B cell (primary cell): ENCODE results near the gene MSI1. TPM values are rescaled to one million over a fixed set of nuclear protein-coding genes. Genes with fewer than 3 reads are reported as not detected.

Experiments used
- ATAC-seq: fragments of 200-7000 bp; cut with Tn5 transposase; one replicate; pipeline ENCODE4 v1.10.0; 2021; ENCODE audit warnings: low read depth, mild to moderate bottlenecking, moderate number of reproducible peaks, moderate library complexity
- CTCF ChIA-PET: fragments of 350-600 bp; sonication (Branson Sonifier 250); formaldehyde crosslinking; loops from one replicate; lab custom pipeline; 2021; ENCODE audit warnings: antibody characterized with exemption, inconsistent platforms; lab: Charles Lee
- POLR2A ChIA-PET: fragments of 350-600 bp; sonication (Branson Sonifier 250); formaldehyde crosslinking; loops from one replicate; lab custom pipeline; 2021; ENCODE audit warnings: antibody characterized with exemption; lab: Charles Lee
- DNase-seq: peaks from one replicate; pipeline ENCODE4 v3.0.0; 2013
- H2AFZ ChIP-seq: 2 replicates; pipeline ENCODE4 v1.6.1; 2012; ENCODE audit warnings: mild to moderate bottlenecking, low read depth, low read length; ENCODE audit not compliant: insufficient read depth, poor library complexity, severe bottlenecking
- H3K27ac ChIP-seq, 2 donors: 1 replicate in 1 of 2; 2 replicates in 1 of 2; pipeline ENCODE4 v1.5.1; 2012 to 2013; ENCODE audit warnings: low read length in 2 of 2, mild to moderate bottlenecking in 2 of 2, moderate library complexity in 1 of 2
- H3K27me3 ChIP-seq, 4 experiments: fragments of 200-600 bp in 1 of 4; sonication (generic) in 1 of 4; replicated peaks in 1 of 4; 1 replicate in 2 of 4; 2 replicates in 2 of 4; pipeline versions ENCODE4 v1.6.1 to v1.7.0; 2013 to 2016; ENCODE audit warnings: low read length in 3 of 4, mild to moderate bottlenecking in 2 of 4, mixed read lengths in 1 of 4, moderate library complexity in 1 of 4; ENCODE audit not compliant: insufficient read depth in 4 of 4, control insufficient read depth in 3 of 4; ENCODE audit errors: control extremely low read depth in 1 of 4
- H3K36me3 ChIP-seq, 2 experiments: replicated peaks in 1 of 2; 1 replicate in 1 of 2; 2 replicates in 1 of 2; pipeline versions ENCODE4 v1.6.1 to v1.7.1; 2013; ENCODE audit warnings: low read length in 1 of 2; ENCODE audit not compliant: insufficient read depth in 2 of 2, control insufficient read depth in 1 of 2; ENCODE audit errors: control extremely low read depth in 1 of 2, extremely low read depth in 1 of 2
- H3K4me1 ChIP-seq, 2 donors: fragments of 200-600 bp in 1 of 2; sonication (generic) in 1 of 2; 1 replicate in 1 of 2; 2 replicates in 1 of 2; pipeline versions ENCODE4 v1.5.1 to v1.6.1; 2013 to 2017; ENCODE audit warnings: low read length in 2 of 2; ENCODE audit not compliant: control insufficient read depth in 2 of 2, insufficient read depth in 2 of 2
- H3K4me2 ChIP-seq: replicated peaks from 2 replicates; pipeline ENCODE3; 2012; ENCODE audit warnings: mild to moderate bottlenecking, low read depth, low read length; ENCODE audit not compliant: poor library complexity, severe bottlenecking
- H3K4me3 ChIP-seq, 5 experiments: fragments of 200-600 bp in 1 of 5; sonication (generic) in 1 of 5; 1 replicate in 3 of 5; 2 replicates in 2 of 5; pipeline versions ENCODE4 v1.5.1 to v1.7.0; 2011 to 2016; ENCODE audit warnings: low read length in 4 of 5, mild to moderate bottlenecking in 4 of 5, low read depth in 2 of 5, control low read depth in 1 of 5, moderate library complexity in 1 of 5; ENCODE audit not compliant: insufficient read depth in 1 of 5; ENCODE audit errors: control extremely low read depth in 1 of 5, extremely low read depth in 1 of 5
- H3K79me2 ChIP-seq: fragments of 200-600 bp; sonication (generic); one replicate; pipeline ENCODE4 v1.6.0; 2016; ENCODE audit warnings: low read length; ENCODE audit not compliant: control insufficient read depth, insufficient read depth
- H3K9ac ChIP-seq: fragments of 200-600 bp; sonication (generic); 2 replicates; pipeline ENCODE4 v1.6.1; 2017; ENCODE audit warnings: mild to moderate bottlenecking, low read length, moderate library complexity
- H3K9me3 ChIP-seq, 3 donors: one replicate each; pipeline versions ENCODE4 v1.6.1 to v1.7.1; 2013; ENCODE audit warnings: low read length in 2 of 3; ENCODE audit not compliant: control insufficient read depth in 2 of 3, insufficient read depth in 1 of 3; ENCODE audit errors: control extremely low read depth in 1 of 3
- H4K20me1 ChIP-seq: 2 replicates; pipeline ENCODE4 v1.6.0; 2012; ENCODE audit warnings: mild to moderate bottlenecking, low read length; ENCODE audit not compliant: insufficient read depth, control insufficient read depth, poor library complexity, severe bottlenecking
- H3K27ac Mint-ChIP-seq: one replicate; pipeline ENCODE4 v1.8.0; 2021; ENCODE audit warnings: mixed read lengths
- H3K27me3 Mint-ChIP-seq: one replicate; pipeline ENCODE4 v1.8.0; 2021; ENCODE audit warnings: mixed read lengths
- H3K4me1 Mint-ChIP-seq: one replicate; pipeline ENCODE4 v1.8.0; 2021; ENCODE audit warnings: mixed read lengths
- H3K4me3 Mint-ChIP-seq: one replicate; pipeline ENCODE4 v1.8.0; 2021; ENCODE audit warnings: mixed read lengths
- H3K9me3 Mint-ChIP-seq: one replicate; pipeline ENCODE4 v1.8.0; 2022; ENCODE audit warnings: mixed read lengths; ENCODE audit not compliant: insufficient read depth
- EZH2 ChIP-seq: IDR thresholded peaks from 2 replicates; pipeline ENCODE4 v1.6.1; 2012; ENCODE audit warnings: borderline replicate concordance, low read depth, mild to moderate bottlenecking, moderate library complexity, low read length; ENCODE audit not compliant: insufficient read depth, poor library complexity, severe bottlenecking
- WGBS: methylation state at CpG from one replicate; pipeline ENCODE4 v1.1.5; 2013; ENCODE audit warnings: missing lambda C conversion rate; ENCODE audit not compliant: insufficient coverage; 5-methylcytosine and 5-hydroxymethylcytosine counted together
- intact Hi-C: fragments of 100-400 bp; cut with micrococcal nuclease; formaldehyde crosslinking; loops from one replicate; pipeline ENCODE4 v1.10.0; 2022
- polyA plus RNA-seq: library from polyadenylated mRNA; depleted of rRNA; stranded (reverse); fragments of >200 nt; gene quantifications from 2 replicates; pipeline ENCODE4 v1.2.3, GENCODE V29; 2012
- total RNA-seq, 2 donors: library from RNA; stranded (reverse); fragments of 120-200 nt in 1 of 2; gene quantifications; 1 replicate in 1 of 2; 2 replicates in 1 of 2; pipeline versions ENCODE4 v1.2.3 to v1.2.4, GENCODE V29; 2013 to 2022
- TF ChIP-seq, protein P1 (sequence below): fragments of 200-600 bp; IDR thresholded peaks from one replicate; pipeline ENCODE4 v1.8.0; 2022; ENCODE audit warnings: antibody characterized with exemption, mild to moderate bottlenecking

MSI1 gene
- total and polyA plus RNA-seq, 2 donors (not counting 1 experiment from before 2014, with no cell fraction given), result not detected

- peak; percentile 94 for DNase-seq
- H2AFZ ChIP-seq, result peak within 1 kb of the TSS; percentile 68
- no peaks in the 10 kb centered on the region for H3K9me3 ChIP-seq
- peak within 1 kb of the TSS; percentile 61 to 87 (median 82) for H3K4me3 ChIP-seq
- 1% methylated on average over 17 of the region's 29 CpGs for WGBS
- H3K9ac ChIP-seq, result peak within 1 kb of the TSS; percentile 85
- no peaks in the 10 kb centered on the region for H3K79me2 ChIP-seq
- CTCF ChIA-PET, result interaction anchor here (0.7 to 4.3 kb wide), 11 partner anchors 10 to 203 kb away, joined by 3 to 53 read pairs (median 4); partner anchors contain the start of genes COX6A1, DYNLL1, PXN and RPLP0
- no peak within 1 kb of the TSS for H3K27ac Mint-ChIP-seq
- peaks cover 14 to 20% of the 10 kb centered on the region in 2 donors for H3K4me1 ChIP-seq
- no peak within 1 kb of the TSS for H3K4me3 Mint-ChIP-seq
- H3K4me1 Mint-ChIP-seq, result peaks cover 13% of the 10 kb centered on the region
- H3K27me3 Mint-ChIP-seq, result no peaks in the 10 kb centered on the region
- no peaks in the 10 kb centered on the region for H4K20me1 ChIP-seq
- H3K9me3 Mint-ChIP-seq, result no peaks in the 10 kb centered on the region
- no peak for TF ChIP-seq EZH2
- TF ChIP-seq, protein P1, sequence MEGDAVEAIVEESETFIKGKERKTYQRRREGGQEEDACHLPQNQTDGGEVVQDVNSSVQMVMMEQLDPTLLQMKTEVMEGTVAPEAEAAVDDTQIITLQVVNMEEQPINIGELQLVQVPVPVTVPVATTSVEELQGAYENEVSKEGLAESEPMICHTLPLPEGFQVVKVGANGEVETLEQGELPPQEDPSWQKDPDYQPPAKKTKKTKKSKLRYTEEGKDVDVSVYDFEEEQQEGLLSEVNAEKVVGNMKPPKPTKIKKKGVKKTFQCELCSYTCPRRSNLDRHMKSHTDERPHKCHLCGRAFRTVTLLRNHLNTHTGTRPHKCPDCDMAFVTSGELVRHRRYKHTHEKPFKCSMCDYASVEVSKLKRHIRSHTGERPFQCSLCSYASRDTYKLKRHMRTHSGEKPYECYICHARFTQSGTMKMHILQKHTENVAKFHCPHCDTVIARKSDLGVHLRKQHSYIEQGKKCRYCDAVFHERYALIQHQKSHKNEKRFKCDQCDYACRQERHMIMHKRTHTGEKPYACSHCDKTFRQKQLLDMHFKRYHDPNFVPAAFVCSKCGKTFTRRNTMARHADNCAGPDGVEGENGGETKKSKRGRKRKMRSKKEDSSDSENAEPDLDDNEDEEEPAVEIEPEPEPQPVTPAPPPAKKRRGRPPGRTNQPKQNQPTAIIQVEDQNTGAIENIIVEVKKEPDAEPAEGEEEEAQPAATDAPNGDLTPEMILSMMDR, result no peak
- intact Hi-C loops, result loop anchor here (1.0 to 2.0 kb wide), 7 partner anchors 9 to 304 kb away; partner anchors contain the start of genes BICDL1, RAB35, RPLP0 and SIRT4
- POLR2A ChIA-PET, result interaction anchor here (1.0 to 3.6 kb wide), 9 partner anchors 10 to 394 kb away, joined by 3 to 65 read pairs (median 12); partner anchors contain the start of genes MLEC, PXN, RPLP0 and SIRT4
- peak within 1 kb of the TSS; percentile 99 for H3K27ac ChIP-seq
- H3K36me3 ChIP-seq, result no peaks in the 10 kb centered on the region
- peak within 1 kb of the TSS; percentile 70 for H3K4me2 ChIP-seq
- peak; percentile 59 for ATAC-seq
- H3K27me3 ChIP-seq, result no peaks in the 10 kb centered on the region
Measured at GRCh38 chr12:120292661-120293531, 76.1 kb downstream of the MSI1 start, which contains the start of gene RNU4-1. TSS of gene RNU4-1 (minus strand) at chr12:120293237.
